HFFc6 (cell line): ENCODE measurements around the gene G3BP1. TPM values are rescaled to one million over a fixed set of nuclear protein-coding genes. Genes with fewer than 3 reads are reported as not detected.
A peak's percentile ranks its signal among the peaks of the same experiment; 100 is the strongest.
"Not testable (repeated sequence)": the region's sequence is repeated elsewhere in the genome, so short reads cannot be mapped to it uniquely, and the experiment has no call there.

Source experiments
- DNase-seq: peaks from one replicate; pipeline ENCODE4 v3.0.0-alpha.2; 2018
- H3K27ac Mint-ChIP-seq: 2 replicates; pipeline ENCODE4 v1.8.0; 2020; ENCODE audit warnings: mild to moderate bottlenecking, mixed read lengths
- H3K27me3 Mint-ChIP-seq: 2 replicates; pipeline ENCODE4 v1.8.0; 2021; ENCODE audit warnings: mild to moderate bottlenecking, moderate library complexity, mixed read lengths; ENCODE audit not compliant: insufficient read depth
- H3K36me3 Mint-ChIP-seq: 2 replicates; pipeline ENCODE4 v1.8.0; 2021; ENCODE audit warnings: low read depth, mixed read lengths
- H3K4me1 Mint-ChIP-seq: 2 replicates; pipeline ENCODE4 v1.8.0; 2020; ENCODE audit warnings: low read depth, mixed read lengths
- H3K4me3 Mint-ChIP-seq: 2 replicates; pipeline ENCODE4 v1.8.0; 2020; ENCODE audit warnings: mild to moderate bottlenecking, moderate library complexity, mixed read lengths
- H3K9me3 Mint-ChIP-seq: 2 replicates; pipeline ENCODE4 v1.8.0; 2020; ENCODE audit warnings: mild to moderate bottlenecking, mixed read lengths
- total RNA-seq, 6 experiments: library from RNA; stranded (reverse); fragmentation: NEBNext Ultra II Directional; extraction: Animal tissue kit (Norgen Biotek cat#: 25700); gene quantifications; 2 replicates in 1 of 6; 3 replicates in 5 of 6; pipeline ENCODE4 v1.2.3, GENCODE V29; 2021
- TF ChIP-seq, protein P1 (sequence below): fragments of 200-600 bp; sonication (generic); IDR thresholded peaks from 2 replicates; pipeline ENCODE4 v1.5.0; 2021; ENCODE audit warnings: antibody characterized with exemption, mild to moderate bottlenecking

Gene G3BP1
- total RNA-seq, 6 experiments from 2014 or later: 242 to 284 (median 245) TPM

DNA sequence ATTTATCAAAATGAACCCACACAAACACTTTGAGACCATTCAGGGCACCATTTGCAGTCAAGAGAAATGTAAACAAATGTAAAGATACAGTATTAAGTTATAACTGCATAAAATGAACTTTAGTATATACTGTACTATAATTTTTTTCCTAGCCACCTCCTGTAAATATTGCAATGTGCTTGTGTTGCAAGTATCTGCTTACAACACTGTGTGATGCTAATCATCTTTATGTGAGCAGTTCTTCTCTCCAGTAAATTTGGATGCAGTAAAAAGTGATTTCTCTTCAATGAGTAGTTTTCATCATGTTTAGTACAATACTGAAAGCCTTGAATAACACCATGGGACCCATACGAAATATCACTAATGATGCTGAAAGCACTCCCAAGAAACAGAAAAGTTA, 9.4 kb downstream of the G3BP1 start:
- TF ChIP-seq, protein P1, sequence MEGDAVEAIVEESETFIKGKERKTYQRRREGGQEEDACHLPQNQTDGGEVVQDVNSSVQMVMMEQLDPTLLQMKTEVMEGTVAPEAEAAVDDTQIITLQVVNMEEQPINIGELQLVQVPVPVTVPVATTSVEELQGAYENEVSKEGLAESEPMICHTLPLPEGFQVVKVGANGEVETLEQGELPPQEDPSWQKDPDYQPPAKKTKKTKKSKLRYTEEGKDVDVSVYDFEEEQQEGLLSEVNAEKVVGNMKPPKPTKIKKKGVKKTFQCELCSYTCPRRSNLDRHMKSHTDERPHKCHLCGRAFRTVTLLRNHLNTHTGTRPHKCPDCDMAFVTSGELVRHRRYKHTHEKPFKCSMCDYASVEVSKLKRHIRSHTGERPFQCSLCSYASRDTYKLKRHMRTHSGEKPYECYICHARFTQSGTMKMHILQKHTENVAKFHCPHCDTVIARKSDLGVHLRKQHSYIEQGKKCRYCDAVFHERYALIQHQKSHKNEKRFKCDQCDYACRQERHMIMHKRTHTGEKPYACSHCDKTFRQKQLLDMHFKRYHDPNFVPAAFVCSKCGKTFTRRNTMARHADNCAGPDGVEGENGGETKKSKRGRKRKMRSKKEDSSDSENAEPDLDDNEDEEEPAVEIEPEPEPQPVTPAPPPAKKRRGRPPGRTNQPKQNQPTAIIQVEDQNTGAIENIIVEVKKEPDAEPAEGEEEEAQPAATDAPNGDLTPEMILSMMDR: no peak
- Mint-ChIP-seq H3K27me3 (no peaks in the 10 kb centered on the region; the same call in 1 of the 2 replicates), H3K36me3 (peaks cover 16% of the 10 kb centered on the region)

GRCh38 chr5:151783664-151784063, 11.9 kb downstream of the G3BP1 start:
- not testable (repeated sequence) for H3K4me3 Mint-ChIP-seq, DNase-seq, H3K27ac Mint-ChIP-seq, H3K27me3 Mint-ChIP-seq, H3K9me3 Mint-ChIP-seq
- peaks cover 10% of the 10 kb centered on the region for H3K36me3 Mint-ChIP-seq
- peaks cover 62% of the 10 kb centered on the region for H3K4me1 Mint-ChIP-seq

More for the DNA sequence above, 9.4 kb downstream of the G3BP1 start:
- H3K4me1 Mint-ChIP-seq: peaks cover 78% of the 10 kb centered on the region
- DNase-seq: no peak
- peak overlapping the region; percentile 25; the same call in 1 of the 2 replicates for H3K27ac Mint-ChIP-seq
- no peaks in the 10 kb centered on the region for H3K9me3 Mint-ChIP-seq
- no peak overlapping the region for H3K4me3 Mint-ChIP-seq

DNA sequence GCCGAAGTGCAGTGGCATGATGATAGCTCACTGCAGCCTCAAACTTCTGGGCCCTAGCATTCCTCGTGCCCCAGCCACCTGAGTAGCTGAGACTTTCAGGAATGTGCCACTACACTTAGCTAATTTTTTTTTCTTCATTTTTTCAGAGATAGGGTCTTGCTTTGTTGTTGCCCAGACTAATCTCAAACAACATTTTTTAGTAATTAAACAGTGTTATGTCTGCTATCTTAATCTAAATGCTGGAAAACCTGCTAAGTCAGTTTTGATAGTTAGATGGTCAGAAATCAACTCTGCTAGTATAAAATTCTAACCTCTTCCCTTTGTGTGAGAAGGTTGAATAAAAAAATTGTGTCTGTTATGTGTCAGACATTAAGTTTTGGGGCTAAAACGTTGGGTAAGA, 12.4 kb downstream of the G3BP1 start:
- Mint-ChIP-seq H3K4me3 (no peak overlapping the region), H3K27ac (no peak overlapping the region)
- TF ChIP-seq, protein P1: no peak

DNA sequence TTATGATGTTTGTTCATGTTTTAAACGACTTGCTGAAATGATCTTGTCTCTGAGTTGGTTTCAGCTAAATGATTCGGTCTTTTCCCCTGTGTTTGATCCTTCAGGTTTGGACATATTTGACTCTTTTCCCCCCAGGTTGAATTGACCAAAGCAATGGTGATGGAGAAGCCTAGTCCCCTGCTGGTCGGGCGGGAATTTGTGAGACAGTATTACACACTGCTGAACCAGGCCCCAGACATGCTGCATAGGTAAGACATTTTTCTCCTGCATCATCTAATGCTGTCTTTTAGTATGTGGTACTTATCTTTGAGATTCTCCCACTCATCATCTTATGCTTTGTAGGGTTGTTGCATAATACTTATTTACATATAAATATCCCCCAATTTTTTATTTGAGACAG, 14.7 kb downstream of the G3BP1 start:
- no peaks in the 10 kb centered on the region for H3K27me3 Mint-ChIP-seq
- H3K27ac Mint-ChIP-seq: no peak overlapping the region
- no peak for DNase-seq
- H3K4me1 Mint-ChIP-seq: peaks cover 38% of the 10 kb centered on the region
- H3K4me3 Mint-ChIP-seq: no peak overlapping the region
- H3K36me3 Mint-ChIP-seq: peaks cover 28% of the 10 kb centered on the region
- H3K9me3 Mint-ChIP-seq: no peaks in the 10 kb centered on the region
- TF ChIP-seq, protein P1: no peak

More for the DNA sequence above, 12.4 kb downstream of the G3BP1 start:
- Mint-ChIP-seq H3K9me3 (no peaks in the 10 kb centered on the region), H3K27me3 (no peaks in the 10 kb centered on the region), H3K36me3 (peaks cover 9% of the 10 kb centered on the region), H3K4me1 (peaks cover 58% of the 10 kb centered on the region)
- no peak for DNase-seq

GRCh38 chr5:151787817-151788216, 16.1 kb downstream of the G3BP1 start:
- peaks cover 24% of the 10 kb centered on the region for H3K4me1 Mint-ChIP-seq
- H3K36me3 Mint-ChIP-seq: peaks cover 36% of the 10 kb centered on the region
- H3K27ac Mint-ChIP-seq: no peak overlapping the region
- DNase-seq: no peak
- TF ChIP-seq, protein P1: no peak
- no peaks in the 10 kb centered on the region for H3K9me3 Mint-ChIP-seq
- no peak overlapping the region for H3K4me3 Mint-ChIP-seq
- no peaks in the 10 kb centered on the region for H3K27me3 Mint-ChIP-seq

GRCh38 chr5:151793358-151793757, 21.6 kb downstream of the G3BP1 start:
- H3K27ac Mint-ChIP-seq: no peak overlapping the region
- H3K4me3 Mint-ChIP-seq: no peak overlapping the region
- DNase-seq: no peak
- TF ChIP-seq, protein P1: no peak
- peaks cover 18% of the 10 kb centered on the region for H3K4me1 Mint-ChIP-seq
- H3K27me3 Mint-ChIP-seq: no peaks in the 10 kb centered on the region; the same call in 1 of the 2 replicates
- no peaks in the 10 kb centered on the region for H3K9me3 Mint-ChIP-seq
- peaks cover 56% of the 10 kb centered on the region for H3K36me3 Mint-ChIP-seq
